Measurements from ENCODE around the gene GLT8D1.

GLT8D1 gene

GRCh38 chr3:52712291-52713212, 7.0 kb upstream of the GLT8D1 start:
- no peak for DNase-seq

- no peak for DNase-seq
Measured at GRCh38 chr3:52710512-52710911, 4.9 kb upstream of the GLT8D1 start.

GRCh38 chr3:52707585-52707984, 2.0 kb upstream of the GLT8D1 start:
- DNase-seq: no peak

GRCh38 chr3:52705438-52705687, 228 bp downstream of the GLT8D1 start:
- DNase-seq: no peak

- peak; percentile 30 for DNase-seq
Measured at GRCh38 chr3:52704611-52705437, 767 bp downstream of the GLT8D1 start.

- no peak for DNase-seq
Measured at GRCh38 chr3:52703341-52703740, 2.2 kb downstream of the GLT8D1 start.

- no peak for DNase-seq
Measured at GRCh38 chr3:52697632-52697965, 8.0 kb downstream of the GLT8D1 start.

- DNase-seq: no peak
Measured at GRCh38 chr3:52696830-52697631, 8.6 kb downstream of the GLT8D1 start.

GRCh38 chr3:52695798-52696671, 9.6 kb downstream of the GLT8D1 start:
- DNase-seq: no peak

GRCh38 chr3:52694528-52695189, 10.9 kb downstream of the GLT8D1 start:
- no peak for DNase-seq

- no peak for DNase-seq
Measured at GRCh38 chr3:52693071-52693470, 12.5 kb downstream of the GLT8D1 start.

- no peak for DNase-seq
Measured at GRCh38 chr3:52690560-52690959, 15.0 kb downstream of the GLT8D1 start.

- no peak for DNase-seq
Measured at GRCh38 chr3:52689151-52689550, 16.4 kb downstream of the GLT8D1 start.

- no peak for DNase-seq
Measured at GRCh38 chr3:52688266-52688665, 17.3 kb downstream of the GLT8D1 start.

- DNase-seq: peak; percentile 96
Measured at GRCh38 chr3:52685709-52686691, 19.6 kb downstream of the GLT8D1 start, which contains the start of the genes GNL3 and PBRM1. GNL3 (plus strand) TSS chr3:52686032; CDS start chr3:52686093, 61 bp downstream. PBRM1 (minus strand) TSS chr3:52685913.

GRCh38 chr3:52685285-52685708, 20.3 kb downstream of the GLT8D1 start:
- DNase-seq: peak; percentile 90

- no peak for DNase-seq
Measured at GRCh38 chr3:52684184-52684583, 21.4 kb downstream of the GLT8D1 start.

GRCh38 chr3:52683611-52684010, 22.0 kb downstream of the GLT8D1 start:
- DNase-seq: no peak

GRCh38 chr3:52682016-52682415, 23.6 kb downstream of the GLT8D1 start:
- DNase-seq: peak; percentile 79

- DNase-seq: no peak
Measured at GRCh38 chr3:52681596-52681995, 24.0 kb downstream of the GLT8D1 start.
